Heart left ventricle (tissue), 13 donors: Measurements from ENCODE around the gene BCL2.

Source experiments
- CTCF ChIP-seq, 12 donors: fragments of 200-600 bp; sonication (generic) in 4 of 12; IDR thresholded peaks; one replicate each; pipeline versions ENCODE4 v1.5.0 to v1.8.0; 2018 to 2022; ENCODE audit warnings: antibody characterized with exemption in 12 of 12, mild to moderate bottlenecking in 5 of 12
- POLR2A ChIP-seq, 2 donors: fragments of 450-650 bp; IDR thresholded peaks; one replicate each; pipeline ENCODE4 v1.6.1; 2017; ENCODE audit warnings: antibody characterized with exemption in 2 of 2, mild to moderate bottlenecking in 2 of 2, moderate library complexity in 2 of 2
- donor health status: ischemic (EF 13 %, LVEDD 7.1; RV severe dilation, severe dysfunction).
- donor health status: DM: no; HTN: yes; CAD: no.
- donor health status: DM: no; HTN: no; CAD: no.
- donor health status: ischemic (EF 25% LVEDD 6.9; RV normal size, moderate dysfunction).
- donor health status: ischemic (EF 25% LVEDD 5.7; RV mildly dilated, moderate dysfunction).
- donor health status: ischemic (EF 35%, LVEDD 5.7; RV mildly dilated, moderate dysfunction).
- donor health status: nonischemic (EF 11% LVEDD 7.7; RV severe dilation, severe dysfunction).
- donor health status: DM: yes; HTN: yes; CAD: no.
- donor health status: PGD.
- donor health status: ischemic (EF 29% LVEDD 5.4; RV normal size, mild dysfunction).
- donor health status: nonischemic (EF 23%, LVEDD 6.1; RV moderate dilation, normal function).

DNA sequence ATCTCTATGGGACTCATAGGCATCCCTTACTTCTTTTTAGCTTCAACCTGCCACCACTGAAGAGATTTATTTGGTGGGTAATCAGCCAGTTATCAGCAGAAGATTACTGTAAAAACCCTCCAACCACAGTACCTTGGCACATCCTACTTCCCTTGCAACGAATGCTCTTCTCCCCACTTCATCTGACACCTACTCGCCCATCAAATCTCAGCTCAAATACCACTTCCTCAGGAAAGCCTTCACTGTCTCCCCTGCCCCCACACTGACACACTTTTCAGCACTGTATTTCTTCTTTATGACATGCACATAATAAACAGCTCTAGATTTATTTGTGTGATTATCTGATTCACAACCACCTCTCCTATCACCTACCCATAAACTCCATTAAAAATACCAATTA is 44.4 kb upstream of the BCL2 start:
- no peak for TF ChIP-seq CTCF (IDR thresholded peaks at IDR 0.05)
- no peak for TF ChIP-seq POLR2A (IDR thresholded peaks at IDR 0.05)
